Upper lobe of left lung (tissue), 4 donors: ENCODE results near the gene CRIP1.

Experiments
- CTCF ChIP-seq, 6 experiments: fragments of 450-650 bp in 4 of 6; fragments of 200-600 bp in 2 of 6; sonication (generic) in 2 of 6; IDR thresholded peaks; one replicate each; pipeline ENCODE4 v1.5.1; 2016 to 2019; ENCODE audit warnings: antibody characterized with exemption in 6 of 6
- EP300 ChIP-seq, 4 donors: sonication (generic); formaldehyde crosslinking; IDR thresholded peaks; one replicate each; pipeline ENCODE4 v1.5.1; 2017; ENCODE audit warnings: antibody characterized with exemption in 4 of 4, control low read depth in 2 of 4
- POLR2A ChIP-seq, 4 donors: fragments of 450-650 bp; IDR thresholded peaks; one replicate each; pipeline ENCODE4 v1.5.1; 2016 to 2017; ENCODE audit warnings: antibody characterized with exemption in 4 of 4, mild to moderate bottlenecking in 2 of 4
- POLR2AphosphoS5 ChIP-seq, 2 donors: sonication (generic); formaldehyde crosslinking; IDR thresholded peaks; one replicate each; pipeline ENCODE4 v1.5.1; 2017; ENCODE audit warnings: antibody characterized with exemption in 2 of 2

GRCh38 chr14:105442125-105442524 is 44.6 kb upstream of the CRIP1 start:
- TF ChIP-seq CTCF (IDR thresholded peaks at IDR 0.05) (no peak), POLR2A (IDR thresholded peaks at IDR 0.05) (no peak), EP300 (IDR thresholded peaks at IDR 0.05) (no peak), POLR2AphosphoS5 (IDR thresholded peaks at IDR 0.05) (no peak)
